GM10248 (cell line): ENCODE measurements around the gene HS3ST5.

Experiments used
- CTCF ChIA-PET: fragments of 300-600 bp; sonication (Branson Sonifier 250); formaldehyde crosslinking; extraction: SDS; loops from one replicate; lab custom pipeline; 2021; ENCODE audit warnings: antibody characterized with exemption; lab: Yijun Ruan, JAX
- POLR2A ChIA-PET: fragments of 350-650 bp; sonication (Branson Sonifier 250); formaldehyde crosslinking; extraction: SDS; loops from one replicate; lab custom pipeline; 2020; ENCODE audit warnings: antibody characterized with exemption; lab: Yijun Ruan, JAX
- DNase-seq: peaks from one replicate; pipeline ENCODE4 v3.0.0; 2012; ENCODE audit errors: extremely low spot score
- TF ChIP-seq, protein P1 (sequence below): IDR thresholded peaks from 2 replicates; pipeline ENCODE4 v1.5.1; 2012; ENCODE audit warnings: mild to moderate bottlenecking, low read depth; ENCODE audit errors: extremely low read depth, missing control alignments, control extremely low read depth

HS3ST5 gene

GRCh38 chr6:114064862-114065261, 278.0 kb downstream of the HS3ST5 start:
- ChIA-PET POLR2A (no interaction called here), CTCF (interaction anchor here (1.3 to 2.0 kb wide), 5 partner anchors 10 to 44 kb away, joined by 3 to 4 read pairs (median 4); no protein-coding TSS in a partner anchor)
- no peak for DNase-seq
- TF ChIP-seq, protein P1, sequence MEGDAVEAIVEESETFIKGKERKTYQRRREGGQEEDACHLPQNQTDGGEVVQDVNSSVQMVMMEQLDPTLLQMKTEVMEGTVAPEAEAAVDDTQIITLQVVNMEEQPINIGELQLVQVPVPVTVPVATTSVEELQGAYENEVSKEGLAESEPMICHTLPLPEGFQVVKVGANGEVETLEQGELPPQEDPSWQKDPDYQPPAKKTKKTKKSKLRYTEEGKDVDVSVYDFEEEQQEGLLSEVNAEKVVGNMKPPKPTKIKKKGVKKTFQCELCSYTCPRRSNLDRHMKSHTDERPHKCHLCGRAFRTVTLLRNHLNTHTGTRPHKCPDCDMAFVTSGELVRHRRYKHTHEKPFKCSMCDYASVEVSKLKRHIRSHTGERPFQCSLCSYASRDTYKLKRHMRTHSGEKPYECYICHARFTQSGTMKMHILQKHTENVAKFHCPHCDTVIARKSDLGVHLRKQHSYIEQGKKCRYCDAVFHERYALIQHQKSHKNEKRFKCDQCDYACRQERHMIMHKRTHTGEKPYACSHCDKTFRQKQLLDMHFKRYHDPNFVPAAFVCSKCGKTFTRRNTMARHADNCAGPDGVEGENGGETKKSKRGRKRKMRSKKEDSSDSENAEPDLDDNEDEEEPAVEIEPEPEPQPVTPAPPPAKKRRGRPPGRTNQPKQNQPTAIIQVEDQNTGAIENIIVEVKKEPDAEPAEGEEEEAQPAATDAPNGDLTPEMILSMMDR = no peak

- no peak for DNase-seq
- POLR2A ChIA-PET = no interaction called here
- CTCF ChIA-PET = no interaction called here
Measured at GRCh38 chr6:114063956-114064355, 278.9 kb downstream of the HS3ST5 start.

GRCh38 chr6:114062199-114062598, 280.6 kb downstream of the HS3ST5 start:
- no peak for DNase-seq
- CTCF ChIA-PET = interaction anchor here (1.1 to 2.8 kb wide), 5 partner anchors 9 to 46 kb away, joined by 3 to 9 read pairs (median 8); no protein-coding TSS in a partner anchor
- POLR2A ChIA-PET = no interaction called here
- TF ChIP-seq, protein P1 = no peak

More at GRCh38 chr6:114063956-114064355, 278.9 kb downstream of the HS3ST5 start:
- TF ChIP-seq, protein P1 = no peak

GRCh38 chr6:114061741-114062140, 281.1 kb downstream of the HS3ST5 start:
- DNase-seq = no peak
- POLR2A ChIA-PET = no interaction called here
- TF ChIP-seq, protein P1 = no peak
- CTCF ChIA-PET = interaction anchor here (1.1 to 2.8 kb wide), 4 partner anchors 10 to 47 kb away, joined by 3 to 9 read pairs (median 8); no protein-coding TSS in a partner anchor

DNA sequence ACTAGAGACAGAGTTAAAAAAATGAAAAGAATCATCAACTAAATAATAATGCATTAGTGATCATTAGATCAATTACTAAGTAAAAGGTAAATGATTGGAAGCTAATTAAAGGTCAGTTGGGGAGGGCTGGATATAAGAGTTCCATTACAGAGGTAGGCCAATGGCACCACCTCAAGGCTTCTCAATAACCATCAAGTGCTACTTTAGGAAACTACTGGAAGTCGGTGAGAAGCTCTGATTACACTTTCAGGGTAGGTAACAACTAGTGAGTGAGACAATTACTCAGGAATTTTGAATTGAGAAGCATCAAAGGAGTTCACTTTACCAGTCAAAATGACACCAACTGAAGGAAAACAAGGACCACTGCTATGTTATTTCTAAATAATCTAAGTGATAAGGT, 281.7 kb downstream of the HS3ST5 start:
- TF ChIP-seq, protein P1 = no peak
- DNase-seq = no peak
- ChIA-PET CTCF (interaction anchor here (0.9 to 2.8 kb wide), 6 partner anchors 11 to 47 kb away, joined by 3 to 9 read pairs (median 6); no protein-coding TSS in a partner anchor), POLR2A (no interaction called here)

- TF ChIP-seq, protein P1 = no peak
- ChIA-PET CTCF (interaction anchor here (0.9 to 1.3 kb wide), 2 partner anchors 10 to 19 kb away, joined by 3 to 4 read pairs; no protein-coding TSS in a partner anchor), POLR2A (no interaction called here)
- no peak for DNase-seq
Measured at GRCh38 chr6:114058435-114058834, 284.4 kb downstream of the HS3ST5 start.
